GM19193 (cell line): ENCODE data around the gene CD300LB.

ENCODE experiments used
- POLR2A ChIP-seq: IDR thresholded peaks from 4 replicates; pipeline ENCODE4 v1.6.1; 2011; ENCODE audit not compliant: insufficient read depth, insufficient read length; ENCODE audit errors: extremely low read depth

CD300LB gene

GRCh38 chr17:74522381-74523105 lies 8.7 kb downstream of the CD300LB start:
- no peak for TF ChIP-seq POLR2A

- TF ChIP-seq POLR2A: no peak
These were observed 9.5 kb downstream of the CD300LB start for GRCh38 chr17:74521701-74522201.

GRCh38 chr17:74520790-74521480 lies 10.3 kb downstream of the CD300LB start:
- no peak for TF ChIP-seq POLR2A

GRCh38 chr17:74520016-74520434 lies 11.2 kb downstream of the CD300LB start:
- TF ChIP-seq POLR2A: no peak

GRCh38 chr17:74516561-74517328 lies 14.5 kb downstream of the CD300LB start:
- no peak for TF ChIP-seq POLR2A

- TF ChIP-seq POLR2A: no peak
These were observed 15.3 kb downstream of the CD300LB start for GRCh38 chr17:74515941-74516340.

GRCh38 chr17:74514632-74515334 lies 16.5 kb downstream of the CD300LB start:
- TF ChIP-seq POLR2A: no peak

- no peak for TF ChIP-seq POLR2A
These were observed 17.2 kb downstream of the CD300LB start for GRCh38 chr17:74513987-74514631.

- TF ChIP-seq POLR2A: no peak
These were observed 18.6 kb downstream of the CD300LB start for GRCh38 chr17:74512624-74513091.

GRCh38 chr17:74512036-74512435 lies 19.2 kb downstream of the CD300LB start:
- TF ChIP-seq POLR2A: no peak

- no peak for TF ChIP-seq POLR2A
These were observed 23.1 kb downstream of the CD300LB start for GRCh38 chr17:74508156-74508555.

- TF ChIP-seq POLR2A: no peak
These were observed 28.4 kb downstream of the CD300LB start for GRCh38 chr17:74502861-74503260.

- TF ChIP-seq POLR2A: no peak
These were observed 31.3 kb downstream of the CD300LB start for GRCh38 chr17:74499992-74500391.

- TF ChIP-seq POLR2A: no peak
These were observed 33.8 kb downstream of the CD300LB start for GRCh38 chr17:74497471-74497870.
